HepG2 (cell line): ENCODE results near the gene REEP2. TPM values are rescaled to one million over a fixed set of nuclear protein-coding genes. Genes with fewer than 3 reads are reported as not detected.

Source experiments
- ATAC-seq: fragments of 200-7000 bp; cut with Tn5 transposase; 3 replicates; pipeline ENCODE4 v1.9.1; 2020; ENCODE audit warnings: mild to moderate bottlenecking, moderate library complexity
- BruUV-seq: library from RNA; stranded (reverse); fragments of 400-500 nt; replicated peaks from 2 replicates; lab custom pipeline; 2021; lab: Mats Ljungman, UMichigan
- CTCF ChIA-PET: fragments of 300-600 bp; formaldehyde crosslinking; extraction: SDS; loops from one replicate; lab custom pipeline; 2021; ENCODE audit warnings: low total read pairs, inconsistent platforms, low intra/inter-chr PET ratio; lab: Yijun Ruan, JAX
- POLR2A ChIA-PET: fragments of 350-600 bp; sonication (Branson Sonifier 250); formaldehyde crosslinking; loops from one replicate; lab custom pipeline; 2020; ENCODE audit warnings: antibody characterized with exemption, inconsistent platforms; lab: Yijun Ruan, JAX
- DNase-seq: peaks from one replicate; pipeline ENCODE4 v3.0.0-alpha.2; 2015; ENCODE audit warnings: low spot score
- FAIRE-seq: peaks from 3 replicates; lab custom pipeline; 2011; peaks lifted over from hg19 to GRCh38; lab: Jason Lieb, UNC
- H2AFZ ChIP-seq: one replicate; pipeline ENCODE4 v1.6.1; 2011; ENCODE audit warnings: low read length, inconsistent platforms
- H3K27ac ChIP-seq: fragments of 300-600 bp; 3 replicates; pipeline ENCODE4 v1.8.0; 2011; ENCODE audit warnings: mixed run types, mild to moderate bottlenecking, mixed read lengths, low read length, inconsistent platforms; ENCODE audit not compliant: insufficient read depth; ENCODE audit errors: extremely low read length
- H3K27me3 ChIP-seq, 2 experiments: fragments of 200-600 bp in 1 of 2; 2 replicates in 1 of 2; 3 replicates in 1 of 2; pipeline versions ENCODE4 v1.6.0 to v1.8.0; 2011; ENCODE audit warnings: low read length in 2 of 2, mild to moderate bottlenecking in 2 of 2, moderate library complexity in 2 of 2, inconsistent platforms in 1 of 2; ENCODE audit not compliant: insufficient read depth in 2 of 2, control insufficient read depth in 1 of 2
- H3K36me3 ChIP-seq, 2 experiments: fragments of 200-600 bp in 1 of 2; replicated peaks in 1 of 2; 2 replicates in 1 of 2; 3 replicates in 1 of 2; pipeline versions ENCODE4 v1.5.1 to v1.8.0; 2011; ENCODE audit warnings: low read length in 2 of 2, inconsistent platforms in 1 of 2; ENCODE audit not compliant: insufficient read depth in 2 of 2, control insufficient read depth in 1 of 2
- H3K4me1 ChIP-seq: 2 replicates; pipeline ENCODE4 v1.5.1; 2012; ENCODE audit warnings: low read length, inconsistent platforms; ENCODE audit not compliant: insufficient read depth
- H3K4me2 ChIP-seq: 2 replicates; pipeline ENCODE4 v1.6.0; 2011; ENCODE audit warnings: low read depth, low read length, inconsistent platforms
- H3K4me3 ChIP-seq, 3 experiments: fragments of 200-600 bp in 1 of 3; sonication (generic), shearing (Covaris generic) in 1 of 3; replicated peaks in 1 of 3; 2 replicates each; pipeline ENCODE4 v1.5.1; 2011 to 2016; ENCODE audit warnings: low read length in 3 of 3, inconsistent platforms in 2 of 3, low read depth in 2 of 3, mild to moderate bottlenecking in 2 of 3, control low read depth in 1 of 3, mixed read lengths in 1 of 3; ENCODE audit not compliant: insufficient read depth in 1 of 3
- H3K79me2 ChIP-seq: one replicate; pipeline ENCODE4 v1.6.1; 2011; ENCODE audit warnings: low read length, inconsistent platforms; ENCODE audit not compliant: insufficient read depth
- H3K9ac ChIP-seq: 2 replicates; pipeline ENCODE4 v1.6.0; 2011; ENCODE audit warnings: mild to moderate bottlenecking, low read depth, low read length, inconsistent platforms; ENCODE audit not compliant: insufficient read depth
- H3K9me3 ChIP-seq: 2 replicates; pipeline ENCODE4 v1.5.1; 2012; ENCODE audit warnings: mild to moderate bottlenecking, low read length
- H4K20me1 ChIP-seq: 2 replicates; pipeline ENCODE4 v1.6.0; 2011; ENCODE audit warnings: inconsistent platforms, mild to moderate bottlenecking, low read length, moderate library complexity; ENCODE audit not compliant: insufficient read depth
- ARID4A ChIP-seq: sonication (generic); formaldehyde crosslinking; IDR thresholded peaks from 2 replicates; pipeline ENCODE4 v1.5.0; 2020; ENCODE audit warnings: mild to moderate bottlenecking, missing genetic modification reagents, borderline replicate concordance
- CCDC6 ChIP-seq: sonication (generic); formaldehyde crosslinking; IDR thresholded peaks from 2 replicates; pipeline ENCODE4 v1.8.1; 2022; ENCODE audit warnings: mild to moderate bottlenecking, missing genetic modification reagents, moderate library complexity
- FOXP1 ChIP-seq, 2 experiments: fragments of 450-650 bp in 1 of 2; IDR thresholded peaks; 2 replicates each; pipeline ENCODE4 v1.6.1; 2017 to 2018; ENCODE audit warnings: antibody characterized with exemption in 1 of 2
- HES4 ChIP-seq: sonication (generic); formaldehyde crosslinking; IDR thresholded peaks from 2 replicates; pipeline ENCODE4 v1.9.0; 2021; ENCODE audit warnings: mild to moderate bottlenecking, missing genetic modification reagents, borderline replicate concordance
- NR2F1 ChIP-seq, 2 experiments: fragments of 450-650 bp in 1 of 2; formaldehyde crosslinking in 1 of 2; IDR thresholded peaks; 2 replicates each; pipeline versions ENCODE4 v1.5.0 to v1.6.1; 2016 to 2020; ENCODE audit warnings: mild to moderate bottlenecking in 1 of 2, missing compliant biosample characterization in 1 of 2, missing genetic modification reagents in 1 of 2, moderate library complexity in 1 of 2
- PAF1 ChIP-seq: IDR thresholded peaks from 2 replicates; pipeline ENCODE4 v1.6.1; 2016; ENCODE audit warnings: missing genetic modification reagents, missing compliant biosample characterization
- PATZ1 ChIP-seq: sonication (generic); formaldehyde crosslinking; IDR thresholded peaks from 2 replicates; pipeline ENCODE4 v1.4.0; 2020; ENCODE audit warnings: missing genetic modification reagents
- PHF5A ChIP-seq: IDR thresholded peaks from one replicate; pipeline ENCODE4 v1.6.1; 2018; ENCODE audit warnings: low read depth, missing genetic modification reagents; ENCODE audit not compliant: unreplicated experiment
- SNAI1 ChIP-seq: sonication (generic); formaldehyde crosslinking; IDR thresholded peaks from 2 replicates; pipeline ENCODE4 v1.5.0; 2020; ENCODE audit warnings: mild to moderate bottlenecking, missing genetic modification reagents, borderline replicate concordance
- SRSF1 ChIP-seq: fragments of 200-400 bp; formaldehyde crosslinking; optimal IDR thresholded peaks from 2 replicates; pipeline ENCODE3; 2017; ENCODE audit warnings: mild to moderate bottlenecking, low read depth, low read length, moderate library complexity
- ZFP91 ChIP-seq: sonication (generic); formaldehyde crosslinking; IDR thresholded peaks from 2 replicates; pipeline ENCODE4 v1.9.0; 2022; ENCODE audit warnings: missing genetic modification reagents, mild to moderate bottlenecking, borderline replicate concordance
- ZNF138 ChIP-seq: sonication (generic); formaldehyde crosslinking; IDR thresholded peaks from 2 replicates; pipeline ENCODE4 v1.5.0; 2020; ENCODE audit warnings: mild to moderate bottlenecking, low read depth, missing genetic modification reagents
- ZNF790 ChIP-seq: sonication (generic); formaldehyde crosslinking; IDR thresholded peaks from 2 replicates; pipeline ENCODE4 v1.8.0; 2022; ENCODE audit warnings: missing genetic modification reagents, mild to moderate bottlenecking, borderline replicate concordance
- WGBS: methylation state at CpG from one replicate; pipeline ENCODE4 v1.1.6; 2017; ENCODE audit warnings: low lambda C conversion rate; 5-methylcytosine and 5-hydroxymethylcytosine counted together
- in situ Hi-C: cut with HindIII; loops from 2 replicates; pipeline ENCODE4 v1.10.0; 2017; ENCODE audit warnings: low pct_unique_long_range_greater_than_20kb; ENCODE audit not compliant: extremely low pct_ligation_motif_present
- intact Hi-C: fragments of 100-400 bp; cut with micrococcal nuclease; formaldehyde crosslinking; loops from one replicate; pipeline ENCODE4 v1.10.0; 2022; ENCODE audit not compliant: unreplicated experiment
- polyA plus RNA-seq, 8 experiments: library from polyadenylated mRNA; depleted of rRNA in 3 of 8; stranded (reverse) in 7 of 8; unstranded in 1 of 8; fragments of >200 nt; fragmentation: Illumina TruSeq in 4 of 8; extraction: Trizol in 4 of 8; gene quantifications; 2 replicates each; pipeline versions ENCODE4 v1.2.1 to v1.2.3, GENCODE V29; 2011 to 2016; ENCODE audit warnings: low read depth in 4 of 8, missing spikeins in 1 of 8, mixed read lengths in 1 of 8; ENCODE audit not compliant: insufficient read depth in 1 of 8
- total RNA-seq, 5 experiments: library from RNA; depleted of rRNA; stranded (reverse); fragments of >200 nt; fragmentation: Illumina TruSeq; extraction: Trizol; gene quantifications; 2 replicates each; pipeline ENCODE4 v1.2.3, GENCODE V29; 2016; ENCODE audit warnings: low read depth in 1 of 5

REEP2 gene
- total and polyA plus RNA-seq, 2 of the 13 experiments (the other 11 are each of a cell fraction or from before 2014, with no cell fraction given): 5.3 to 7.8 TPM

GRCh38 chr5:138444774-138445546, 6.1 kb downstream of the REEP2 start:
- H3K9me3 ChIP-seq: no peaks in the 10 kb centered on the region
- peak overlapping the region in 2 of 3 experiments; percentile 0 to 51; a peak in 4 of 6 replicates for H3K4me3 ChIP-seq
- H3K9ac ChIP-seq: peak overlapping the region; percentile 26; the same call in 1 of the 2 replicates
- peak overlapping the region; percentile 65 for H3K4me2 ChIP-seq
- no peaks in the 10 kb centered on the region for H4K20me1 ChIP-seq
- intact Hi-C loops: no loop called here
- ATAC-seq (peak; percentile 63), FAIRE-seq (no peak), DNase-seq (no peak)
- no peaks in the 10 kb centered on the region for H3K36me3 ChIP-seq
- ChIA-PET CTCF (no interaction called here), POLR2A (interaction anchor here (0.7 to 2.4 kb wide), 4 partner anchors 19 to 98 kb away, joined by 3 to 9 read pairs (median 4); partner anchors contain the start of genes EGR1 and ETF1)
- in situ Hi-C loops: loop anchor here (10.0 kb wide), 1 partner anchor 60 kb away; no protein-coding TSS in a partner anchor
- 19% methylated on average over 12 of the region's 22 CpGs for WGBS
- H3K4me1 ChIP-seq: peaks cover 61% of the 10 kb centered on the region
- no peaks in the 10 kb centered on the region for H3K79me2 ChIP-seq
- no peak overlapping the region for H2AFZ ChIP-seq
- no peak overlapping the region for H3K27ac ChIP-seq
- no TSS peak for BruUV-seq
- peaks cover 0 to 11% of the 10 kb centered on the region in 2 experiments; a peak in 3 of 5 replicates for H3K27me3 ChIP-seq
- TF ChIP-seq ZNF790 (CRISPR knock-in tag) (no peak), SNAI1 (no peak), ZNF138 (CRISPR knock-in tag) (no peak), CCDC6 (CRISPR knock-in tag) (no peak), PAF1 (CRISPR knock-in tag) (no peak), ARID4A (CRISPR knock-in tag) (0 out of 2 replicates have a peak, but pooled peaks have one; percentile 19), ZFP91 (CRISPR knock-in tag) (peak; percentile 45; the same call in 1 of the 2 replicates), PHF5A (no peak), SRSF1 (peak; percentile 15), FOXP1 (IDR thresholded peaks at IDR 0.05) (no peak), FOXP1 (CRISPR knock-in tag; IDR thresholded peaks at IDR 0.05) (no peak), PATZ1 (CRISPR knock-in tag) (peak; percentile 29; the same call in 1 of the 2 replicates), HES4 (CRISPR knock-in tag) (no peak), NR2F1 (CRISPR knock-in tag; IDR thresholded peaks at IDR 0.05) (no peak)
